GM13977 (cell line): ENCODE data around the gene HOXA6.

ENCODE experiments used
- DNase-seq: peaks from one replicate; pipeline ENCODE4 v3.0.0; 2012; ENCODE audit warnings: low spot score
- in situ Hi-C: fragments of 300-500 bp; cut with MboI; formaldehyde crosslinking; loops from one replicate; pipeline ENCODE4 v1.12.0; 2022; ENCODE audit warnings: low sequenced_read_pairs, low pct_unique_long_range_greater_than_20kb, mixed read lengths, inconsistent platforms; ENCODE audit not compliant: unreplicated experiment
- TF ChIP-seq, protein P1 (sequence below): IDR thresholded peaks from 2 replicates; pipeline ENCODE4 v1.5.1; 2012; ENCODE audit warnings: mild to moderate bottlenecking, control low read depth; ENCODE audit not compliant: insufficient read depth; ENCODE audit errors: extremely low read depth, missing control alignments

HOXA6 gene

DNA sequence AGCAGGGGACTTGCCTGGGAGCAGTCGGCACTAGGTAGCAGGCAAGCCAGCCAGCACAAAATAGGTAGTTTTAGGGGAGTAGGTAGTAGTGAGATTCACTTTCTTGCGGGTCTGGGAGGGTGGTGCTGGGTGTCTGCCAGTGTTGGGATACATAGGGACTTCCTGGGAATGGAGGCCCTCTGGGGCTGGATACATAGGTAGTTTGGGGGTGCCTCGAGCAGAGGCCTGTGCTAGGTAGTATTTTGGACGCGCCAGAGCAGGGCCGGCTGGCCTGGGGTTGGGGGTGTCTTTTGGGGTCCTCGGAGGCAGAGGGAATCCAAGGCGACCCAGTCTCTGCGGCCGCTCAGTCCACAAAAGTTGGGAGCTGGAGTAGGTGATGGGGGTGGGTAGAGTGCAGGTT is 6.8 kb upstream of the HOXA6 start:
- DNase-seq = no peak
- in situ Hi-C loops = loop anchor here (10.0 to 25.0 kb wide), 2 partner anchors 90 to 792 kb away; partner anchors contain the start of gene EVX1
- TF ChIP-seq, protein P1, sequence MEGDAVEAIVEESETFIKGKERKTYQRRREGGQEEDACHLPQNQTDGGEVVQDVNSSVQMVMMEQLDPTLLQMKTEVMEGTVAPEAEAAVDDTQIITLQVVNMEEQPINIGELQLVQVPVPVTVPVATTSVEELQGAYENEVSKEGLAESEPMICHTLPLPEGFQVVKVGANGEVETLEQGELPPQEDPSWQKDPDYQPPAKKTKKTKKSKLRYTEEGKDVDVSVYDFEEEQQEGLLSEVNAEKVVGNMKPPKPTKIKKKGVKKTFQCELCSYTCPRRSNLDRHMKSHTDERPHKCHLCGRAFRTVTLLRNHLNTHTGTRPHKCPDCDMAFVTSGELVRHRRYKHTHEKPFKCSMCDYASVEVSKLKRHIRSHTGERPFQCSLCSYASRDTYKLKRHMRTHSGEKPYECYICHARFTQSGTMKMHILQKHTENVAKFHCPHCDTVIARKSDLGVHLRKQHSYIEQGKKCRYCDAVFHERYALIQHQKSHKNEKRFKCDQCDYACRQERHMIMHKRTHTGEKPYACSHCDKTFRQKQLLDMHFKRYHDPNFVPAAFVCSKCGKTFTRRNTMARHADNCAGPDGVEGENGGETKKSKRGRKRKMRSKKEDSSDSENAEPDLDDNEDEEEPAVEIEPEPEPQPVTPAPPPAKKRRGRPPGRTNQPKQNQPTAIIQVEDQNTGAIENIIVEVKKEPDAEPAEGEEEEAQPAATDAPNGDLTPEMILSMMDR = no peak

DNA sequence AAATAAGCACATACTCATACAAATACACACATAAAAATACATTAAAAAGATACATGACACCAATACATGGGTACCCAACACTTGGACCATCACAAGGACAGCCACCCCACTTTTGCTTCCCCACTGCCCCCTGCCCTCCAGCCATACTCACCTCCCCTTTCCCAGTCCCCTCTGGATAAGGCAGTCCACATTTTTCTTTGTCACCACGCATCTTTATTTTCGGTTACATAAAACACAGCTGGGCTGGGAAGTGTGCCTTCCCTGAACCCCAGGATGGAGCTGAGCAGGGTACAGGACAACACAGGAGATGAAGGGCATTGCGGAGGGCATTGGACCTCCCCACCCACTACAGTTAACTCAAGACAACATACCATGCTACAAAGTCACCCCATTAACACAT is 6.0 kb upstream of the HOXA6 start:
- in situ Hi-C loops = loop anchor here (10.0 to 25.0 kb wide), 2 partner anchors 91 to 791 kb away; partner anchors contain the start of gene EVX1
- no peak for DNase-seq
- TF ChIP-seq, protein P1 = no peak

DNA sequence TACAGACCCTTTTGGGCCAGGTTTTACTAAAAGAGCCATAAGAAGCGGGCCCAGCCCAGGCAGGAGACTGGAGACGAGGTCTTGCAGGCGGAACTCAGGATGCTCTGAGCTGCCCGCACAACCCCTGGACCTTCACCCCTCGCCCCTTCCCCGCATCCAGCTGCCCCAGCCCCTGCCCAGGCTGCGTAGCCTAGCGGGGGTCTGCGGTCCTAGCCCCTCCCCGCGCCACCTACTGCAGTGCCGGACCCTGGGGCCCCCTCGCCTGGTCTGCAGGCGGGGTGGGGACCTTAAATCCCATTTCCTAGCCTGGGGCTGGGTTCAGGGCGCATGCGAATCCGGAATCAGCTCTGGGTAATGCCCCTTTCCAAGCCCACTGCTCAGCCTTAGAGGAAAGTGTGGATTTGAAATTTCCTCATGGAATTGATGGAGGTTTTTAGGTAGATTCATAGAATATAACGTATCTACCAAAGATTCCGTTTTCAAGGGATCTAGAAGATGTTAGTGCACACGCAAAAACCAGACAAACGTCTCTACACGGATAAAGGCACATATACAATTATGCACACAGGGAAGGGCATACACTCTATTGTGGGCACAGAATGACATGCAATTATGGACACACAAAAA is 5.4 kb upstream of the HOXA6 start:
- in situ Hi-C loops = loop anchor here (10.0 to 25.0 kb wide), 2 partner anchors 92 to 791 kb away; partner anchors contain the start of gene EVX1
- DNase-seq = no peak
- TF ChIP-seq, protein P1 = no peak

DNA sequence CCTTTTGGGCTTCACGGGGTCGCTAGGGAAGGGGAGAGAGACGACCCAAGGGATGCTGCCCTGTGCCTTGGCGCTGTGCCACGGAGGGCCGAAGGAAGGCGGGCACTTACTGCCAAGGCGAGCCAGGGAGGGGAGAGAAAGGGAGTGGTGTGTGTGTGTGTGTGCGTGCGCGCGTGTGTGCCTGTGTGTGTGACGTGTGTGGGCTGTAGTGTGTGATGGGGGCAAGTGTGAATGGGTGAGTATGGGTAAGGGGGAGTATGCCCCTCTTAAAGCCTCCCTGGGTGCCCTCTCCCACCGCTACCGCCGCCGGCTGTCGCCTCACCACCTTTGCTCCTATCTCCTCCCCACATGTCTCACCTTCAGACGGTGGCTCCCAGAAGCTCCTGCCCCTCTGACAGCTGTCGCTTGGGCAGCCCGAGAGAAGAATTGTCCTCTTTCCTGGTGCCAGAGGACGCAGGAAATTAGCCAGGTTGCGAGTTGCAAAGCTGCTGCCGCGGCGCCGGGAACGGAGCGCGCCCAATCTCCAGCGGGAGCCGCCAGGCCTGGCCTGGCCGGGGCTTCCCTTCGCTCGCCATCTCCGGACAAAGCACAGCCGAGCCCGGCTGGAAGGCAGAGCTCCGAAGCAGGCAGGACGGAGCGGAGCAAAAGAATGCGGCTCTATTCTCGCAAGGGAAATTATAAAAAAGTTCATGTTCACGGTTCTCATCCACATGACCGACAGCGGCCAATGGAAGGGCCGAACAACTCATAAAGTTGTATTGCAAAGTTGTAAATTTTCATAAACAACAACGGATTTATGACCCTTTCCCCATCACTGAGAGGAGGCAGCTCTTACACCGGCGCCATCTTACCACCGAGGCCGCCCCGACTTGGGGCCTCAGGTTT is 4.6 kb upstream of the HOXA6 start, which contains the start of gene HOXA3:
HOXA3 (minus strand) TSS at position 653 of the 885 bp plus-strand sequence. CDS start 41,943 bp downstream, outside the sequence.
- no peak for DNase-seq
- in situ Hi-C loops = loop anchor here (10.0 to 25.0 kb wide), 2 partner anchors 93 to 790 kb away; partner anchors contain the start of gene EVX1
- TF ChIP-seq, protein P1 = no peak

DNA sequence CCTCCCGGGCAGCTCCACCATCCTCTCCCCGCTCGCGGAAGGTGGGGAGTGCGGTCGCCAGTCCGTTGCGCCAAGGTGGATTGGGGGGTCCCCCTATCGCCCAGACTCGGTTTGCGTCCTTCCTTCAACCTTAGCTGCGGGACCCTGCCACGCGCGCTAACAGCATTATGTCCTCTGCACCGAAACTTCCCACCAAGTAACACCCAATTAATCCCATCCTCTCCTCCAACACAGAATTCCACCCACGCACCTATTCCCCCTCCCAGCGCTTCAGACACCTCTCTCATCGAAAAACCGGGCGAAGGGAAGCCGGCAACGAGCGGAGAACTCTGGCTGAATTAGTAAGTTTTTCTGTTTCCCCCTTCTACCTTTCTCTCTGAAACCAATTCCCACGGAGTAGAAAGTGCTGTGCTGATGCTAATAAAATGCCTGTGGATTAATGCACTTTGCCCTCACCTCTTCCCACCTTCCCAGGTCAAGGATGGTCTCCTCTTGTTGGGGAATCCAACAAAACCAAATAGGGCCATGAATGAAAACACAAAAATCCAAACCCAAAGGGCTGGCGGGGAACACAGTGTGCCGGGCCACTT is 3.9 kb upstream of the HOXA6 start:
- DNase-seq = no peak
- TF ChIP-seq, protein P1 = no peak
- in situ Hi-C loops = loop anchor here (10.0 to 25.0 kb wide), 2 partner anchors 93 to 789 kb away; partner anchors contain the start of gene EVX1

DNA sequence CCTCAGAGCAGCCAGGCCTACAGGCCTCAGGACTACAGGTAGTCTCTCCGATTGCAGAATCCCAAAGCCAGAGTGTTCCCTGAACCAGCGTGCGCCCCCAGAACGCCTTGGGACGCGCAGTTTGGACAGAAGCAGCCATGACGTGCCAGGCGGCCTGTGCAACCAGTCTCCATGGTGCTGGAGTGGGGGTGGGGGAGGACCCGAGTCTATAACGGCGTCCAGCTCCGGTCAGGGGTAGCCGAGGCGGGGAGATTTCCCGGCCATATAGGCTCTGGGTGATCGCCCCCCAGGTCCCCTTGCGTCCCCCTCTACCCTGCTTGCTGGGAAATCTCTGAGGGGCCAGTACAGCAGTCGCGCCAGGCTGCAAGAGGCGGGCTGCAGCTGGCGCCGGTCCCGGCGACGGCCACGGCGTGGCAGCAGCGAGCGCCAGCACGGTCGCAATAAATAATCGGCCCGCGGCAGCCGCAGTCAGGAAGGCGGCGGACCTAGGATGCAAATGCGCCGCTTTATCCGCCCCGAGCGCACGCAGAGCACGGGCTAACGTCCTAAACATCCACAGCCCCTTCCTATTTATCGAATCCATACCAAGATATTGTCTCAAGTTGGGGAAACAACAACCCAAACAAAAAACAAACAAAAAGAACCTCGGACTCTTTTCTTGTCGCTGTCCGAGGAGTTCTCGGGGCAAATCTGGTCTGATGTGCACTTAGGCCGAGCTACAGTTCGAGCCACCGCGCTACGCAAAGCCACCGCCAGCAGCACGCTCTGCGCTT is 3.2 kb upstream of the HOXA6 start:
- in situ Hi-C loops = loop anchor here (10.0 to 25.0 kb wide), 2 partner anchors 94 to 788 kb away; partner anchors contain the start of gene EVX1
- peak; percentile 93 for DNase-seq
- TF ChIP-seq, protein P1 = peak; percentile 93
